Measurements from ENCODE around the gene CSTPP1. TPM values are rescaled to one million over a fixed set of nuclear protein-coding genes. Genes with fewer than 3 reads are reported as not detected.
"Not testable (repeated sequence)": the region's sequence is repeated elsewhere in the genome, so short reads cannot be mapped to it uniquely, and the experiment has no call there.

Gene CSTPP1
- total RNA-seq, 1 donor from 2014 or later = 29.6 TPM

- H3K27me3 ChIP-seq (ENCODE audit: insufficient read depth, low read length) = no peaks in the 10 kb centered on the region
- DNase-seq (ENCODE audit: low read depth) (no peak), FAIRE-seq (no peak)
- H3K9me3 ChIP-seq (ENCODE audit: insufficient read depth, low read depth, low read length) = no peaks in the 10 kb centered on the region
- no peaks in the 10 kb centered on the region for H3K36me3 ChIP-seq (ENCODE audit: insufficient read depth, low read length)
- peaks cover 4% of the 10 kb centered on the region for H4K20me1 ChIP-seq (ENCODE audit: insufficient read depth, low read length)
- H3K27ac ChIP-seq (ENCODE audit: low read depth, low read length) = no peak overlapping the region
- Mint-ChIP-seq H3K36me3 (ENCODE audit: low read depth, unreplicated experiment) (peaks cover 3% of the 10 kb centered on the region), H3K27ac (ENCODE audit: unreplicated experiment) (no peak overlapping the region), H3K27me3 (ENCODE audit: low read depth, unreplicated experiment) (no peaks in the 10 kb centered on the region), H3K4me1 (ENCODE audit: low read depth, unreplicated experiment) (peaks cover 27% of the 10 kb centered on the region), H3K9me3 (ENCODE audit: unreplicated experiment) (no peaks in the 10 kb centered on the region), H3K4me3 (ENCODE audit: unreplicated experiment) (no peak overlapping the region)
- H3K4me1 ChIP-seq (ENCODE audit: insufficient read depth, low read length) = peaks cover 9% of the 10 kb centered on the region
- H2AFZ ChIP-seq (ENCODE audit: low read depth, low read length) = no peak overlapping the region
- no peaks in the 10 kb centered on the region for H3K79me2 ChIP-seq (ENCODE audit: insufficient read depth, low read length)
- H3K9ac ChIP-seq (ENCODE audit: low read length) = no peak overlapping the region
- no peak for TF ChIP-seq CTCF (IDR thresholded peaks at IDR 0.05; ENCODE audit: insufficient read depth, low read depth, low read length)
- TF ChIP-seq EZH2 (IDR thresholded peaks at IDR 0.05; ENCODE audit: insufficient read depth, low read length) = no peak
- H3K4me2 ChIP-seq (ENCODE audit: low read length) = no peak overlapping the region
- H3K4me3 ChIP-seq (ENCODE audit: insufficient read depth, low read depth, low read length) = no peak overlapping the region
Observed at GRCh38 chr11:46953093-46953492, 16.5 kb downstream of the CSTPP1 start.

- H3K27ac ChIP-seq (ENCODE audit: low read depth, low read length) = no peak overlapping the region
- H3K9ac ChIP-seq (ENCODE audit: low read length) = no peak overlapping the region
- no peak overlapping the region for H2AFZ ChIP-seq (ENCODE audit: low read depth, low read length)
- no peak overlapping the region for H3K4me3 Mint-ChIP-seq (ENCODE audit: unreplicated experiment)
- H3K79me2 ChIP-seq (ENCODE audit: insufficient read depth, low read length) = peaks cover 6% of the 10 kb centered on the region
- FAIRE-seq = no peak
- H3K4me1 Mint-ChIP-seq (ENCODE audit: low read depth, unreplicated experiment) = no peaks in the 10 kb centered on the region
- H3K4me2 ChIP-seq (ENCODE audit: low read length) = no peak overlapping the region
- no peaks in the 10 kb centered on the region for H3K36me3 ChIP-seq (ENCODE audit: insufficient read depth, low read length)
- H3K36me3 Mint-ChIP-seq (ENCODE audit: low read depth, unreplicated experiment) = peaks cover 11% of the 10 kb centered on the region
- no peaks in the 10 kb centered on the region for H3K27me3 ChIP-seq (ENCODE audit: insufficient read depth, low read length)
- H3K9me3 ChIP-seq (ENCODE audit: insufficient read depth, low read depth, low read length) = no peaks in the 10 kb centered on the region
- H3K9me3 Mint-ChIP-seq (ENCODE audit: unreplicated experiment) = peaks cover 8% of the 10 kb centered on the region
- H3K4me1 ChIP-seq (ENCODE audit: insufficient read depth, low read length) = no peaks in the 10 kb centered on the region
- no peak overlapping the region for H3K27ac Mint-ChIP-seq (ENCODE audit: unreplicated experiment)
- no peak for TF ChIP-seq CTCF (IDR thresholded peaks at IDR 0.05; ENCODE audit: insufficient read depth, low read depth, low read length)
- no peak for TF ChIP-seq EZH2 (IDR thresholded peaks at IDR 0.05; ENCODE audit: insufficient read depth, low read length)
- H4K20me1 ChIP-seq (ENCODE audit: insufficient read depth, low read length) = peaks cover 9% of the 10 kb centered on the region
- H3K27me3 Mint-ChIP-seq (ENCODE audit: low read depth, unreplicated experiment) = no peaks in the 10 kb centered on the region
- no peak for DNase-seq (ENCODE audit: low read depth)
- H3K4me3 ChIP-seq (ENCODE audit: insufficient read depth, low read depth, low read length) = no peak overlapping the region
Observed at GRCh38 chr11:46958777-46959176, 22.2 kb downstream of the CSTPP1 start.

DNA sequence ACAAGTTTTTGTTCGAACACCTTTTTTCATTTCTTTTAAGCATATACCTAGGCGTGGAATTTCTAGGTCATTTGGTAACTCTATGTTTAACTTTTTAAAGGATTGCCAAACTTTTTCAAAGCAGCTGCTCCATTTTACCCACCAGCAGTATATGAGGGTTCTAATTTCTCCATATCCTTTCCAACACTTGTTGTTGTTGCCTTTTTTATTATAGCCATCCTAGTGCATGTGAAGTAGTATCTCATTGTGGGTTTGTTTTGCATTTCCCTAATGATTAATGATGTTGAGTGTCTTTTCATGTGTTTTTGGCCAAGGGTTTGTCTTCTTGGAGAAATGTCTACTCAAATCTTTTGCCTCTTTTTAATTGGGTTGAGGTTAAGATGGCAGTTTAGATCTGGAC lies 24.5 kb downstream of the CSTPP1 start:
- peaks cover 8% of the 10 kb centered on the region for H3K9me3 Mint-ChIP-seq (ENCODE audit: unreplicated experiment)
- TF ChIP-seq CTCF (IDR thresholded peaks at IDR 0.05; ENCODE audit: insufficient read depth, low read depth, low read length) (no peak), EZH2 (IDR thresholded peaks at IDR 0.05; ENCODE audit: insufficient read depth, low read length) (no peak)

DNA sequence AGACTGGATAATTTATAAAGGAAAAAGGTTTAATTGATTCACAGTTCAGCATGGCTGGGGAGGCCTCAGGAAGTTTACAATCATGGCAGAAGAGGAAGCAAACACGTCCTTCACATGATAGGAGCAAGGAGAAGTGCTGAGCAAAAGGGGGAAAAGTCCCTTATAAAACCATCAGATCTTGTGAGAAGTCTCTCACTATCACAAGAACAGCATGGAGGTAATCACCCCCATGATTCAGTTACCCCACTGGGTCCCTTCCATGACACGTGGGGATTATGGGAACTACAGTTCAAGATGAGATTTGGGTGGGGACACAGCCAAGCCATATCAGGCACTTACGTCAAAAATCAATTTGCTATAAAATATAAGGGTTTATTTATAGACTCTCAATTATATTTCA lies 25.3 kb downstream of the CSTPP1 start:
- H3K27ac Mint-ChIP-seq (ENCODE audit: unreplicated experiment); FAIRE-seq; H3K27me3 ChIP-seq (ENCODE audit: insufficient read depth, low read length); H3K4me1 Mint-ChIP-seq (ENCODE audit: low read depth, unreplicated experiment); H3K9me3 ChIP-seq (ENCODE audit: insufficient read depth, low read depth, low read length); H3K27ac ChIP-seq (ENCODE audit: low read depth, low read length); H3K27me3 Mint-ChIP-seq (ENCODE audit: low read depth, unreplicated experiment); H3K4me1 ChIP-seq (ENCODE audit: insufficient read depth, low read length); H3K36me3 ChIP-seq (ENCODE audit: insufficient read depth, low read length); H2AFZ ChIP-seq (ENCODE audit: low read depth, low read length); DNase-seq (ENCODE audit: low read depth); H3K4me3 ChIP-seq (ENCODE audit: insufficient read depth, low read depth, low read length); H3K79me2 ChIP-seq (ENCODE audit: insufficient read depth, low read length); H3K9ac ChIP-seq (ENCODE audit: low read length); H3K4me3 Mint-ChIP-seq (ENCODE audit: unreplicated experiment); H3K4me2 ChIP-seq (ENCODE audit: low read length); H4K20me1 ChIP-seq (ENCODE audit: insufficient read depth, low read length); H3K9me3 Mint-ChIP-seq (ENCODE audit: unreplicated experiment): not testable (repeated sequence)
- H3K36me3 Mint-ChIP-seq (ENCODE audit: low read depth, unreplicated experiment) = peaks cover 15% of the 10 kb centered on the region

More for the DNA sequence above, 24.5 kb downstream of the CSTPP1 start:
- Histone ChIP-seq H3K27ac (ENCODE audit: low read depth, low read length) (no peak overlapping the region), H3K79me2 (ENCODE audit: insufficient read depth, low read length) (peaks cover 9% of the 10 kb centered on the region), H2AFZ (ENCODE audit: low read depth, low read length) (no peak overlapping the region), H4K20me1 (ENCODE audit: insufficient read depth, low read length) (peaks cover 9% of the 10 kb centered on the region), H3K36me3 (ENCODE audit: insufficient read depth, low read length) (no peaks in the 10 kb centered on the region), H3K4me2 (ENCODE audit: low read length) (no peak overlapping the region), H3K27me3 (ENCODE audit: insufficient read depth, low read length) (no peaks in the 10 kb centered on the region), H3K9me3 (ENCODE audit: insufficient read depth, low read depth, low read length) (no peaks in the 10 kb centered on the region), H3K4me1 (ENCODE audit: insufficient read depth, low read length) (no peaks in the 10 kb centered on the region), H3K4me3 (ENCODE audit: insufficient read depth, low read depth, low read length) (no peak overlapping the region), H3K9ac (ENCODE audit: low read length) (no peak overlapping the region)
- no peaks in the 10 kb centered on the region for H3K27me3 Mint-ChIP-seq (ENCODE audit: low read depth, unreplicated experiment)
- no peak overlapping the region for H3K27ac Mint-ChIP-seq (ENCODE audit: unreplicated experiment)
- H3K4me3 Mint-ChIP-seq (ENCODE audit: unreplicated experiment) = no peak overlapping the region
- peaks cover 15% of the 10 kb centered on the region for H3K36me3 Mint-ChIP-seq (ENCODE audit: low read depth, unreplicated experiment)
- DNase-seq (ENCODE audit: low read depth) = no peak
- FAIRE-seq = no peak
- no peaks in the 10 kb centered on the region for H3K4me1 Mint-ChIP-seq (ENCODE audit: low read depth, unreplicated experiment)
